MM.1S (cell line): ENCODE measurements around the gene TP63.

Experiments
- DNase-seq: peaks from one replicate; pipeline ENCODE4 v3.0.0-alpha.2; 2015
- H2AFZ ChIP-seq: fragments of 300-600 bp; sonication (generic); 2 replicates; pipeline ENCODE4 v1.6.0; 2016; ENCODE audit warnings: antibody characterized with exemption, low read length
- H3F3A ChIP-seq: fragments of 300-600 bp; sonication (generic); 2 replicates; pipeline ENCODE4 v1.6.1; 2016; ENCODE audit warnings: mild to moderate bottlenecking, antibody characterized with exemption, low read length, moderate library complexity, mixed read lengths; ENCODE audit not compliant: insufficient read depth
- H3K27ac ChIP-seq: fragments of 300-600 bp; sonication (generic); 2 replicates; pipeline ENCODE4 v1.5.1; 2016; ENCODE audit warnings: mild to moderate bottlenecking, low read length
- H3K27me3 ChIP-seq: fragments of 300-600 bp; sonication (generic); replicated peaks from 2 replicates; pipeline ENCODE4 v1.6.0; 2016; ENCODE audit warnings: low read length; ENCODE audit not compliant: insufficient read depth
- H3K36me3 ChIP-seq: fragments of 300-600 bp; sonication (generic); replicated peaks from 2 replicates; pipeline ENCODE4 v1.6.1; 2016; ENCODE audit warnings: mild to moderate bottlenecking, low read length, mixed read lengths; ENCODE audit not compliant: insufficient read depth
- H3K4me1 ChIP-seq: fragments of 300-600 bp; sonication (generic); 2 replicates; pipeline ENCODE4 v1.6.1; 2016; ENCODE audit warnings: low read length, mixed read lengths
- H3K4me2 ChIP-seq: fragments of 300-600 bp; sonication (generic); 2 replicates; pipeline ENCODE4 v1.6.0; 2016; ENCODE audit warnings: low read depth, low read length
- H3K4me3 ChIP-seq: fragments of 300-600 bp; sonication (generic); 2 replicates; pipeline ENCODE4 v1.5.1; 2016; ENCODE audit warnings: low read length, mixed read lengths
- H3K79me2 ChIP-seq: fragments of 300-600 bp; sonication (generic); 2 replicates; pipeline ENCODE4 v1.6.1; 2016; ENCODE audit warnings: mixed run types, low read length, mixed read lengths
- H3K9ac ChIP-seq: fragments of 300-600 bp; sonication (generic); 2 replicates; pipeline ENCODE4 v1.6.1; 2016; ENCODE audit warnings: low read length, mixed read lengths
- H3K9me2 ChIP-seq: fragments of 300-600 bp; sonication (generic); replicated peaks from 2 replicates; pipeline ENCODE4 v1.6.1; 2016; ENCODE audit warnings: mild to moderate bottlenecking, low read length, mixed read lengths; ENCODE audit not compliant: insufficient read depth
- H3K9me3 ChIP-seq: fragments of 300-600 bp; sonication (generic); replicated peaks from 2 replicates; pipeline ENCODE4 v1.6.1; 2016; ENCODE audit warnings: mild to moderate bottlenecking, low read length, mixed read lengths; ENCODE audit not compliant: insufficient read depth
- H4K20me1 ChIP-seq: fragments of 300-600 bp; sonication (generic); 2 replicates; pipeline ENCODE4 v1.6.1; 2016; ENCODE audit warnings: mild to moderate bottlenecking, low read length, moderate library complexity, mixed read lengths; ENCODE audit not compliant: insufficient read depth
- CTCF ChIP-seq: fragments of 300-600 bp; sonication (generic); IDR thresholded peaks from 2 replicates; pipeline ENCODE4 v1.5.1; 2016; ENCODE audit warnings: antibody characterized with exemption, low read length, mixed read lengths
- EZH2 ChIP-seq: fragments of 300-600 bp; sonication (generic); optimal IDR thresholded peaks from 2 replicates; pipeline ENCODE3; 2017; ENCODE audit warnings: low read depth, mild to moderate bottlenecking, antibody characterized with exemption, low read length, mixed read lengths
- EZH2phosphoT487 ChIP-seq: fragments of 300-600 bp; sonication (generic); IDR thresholded peaks from 2 replicates; pipeline ENCODE4 v1.6.1; 2018; ENCODE audit warnings: antibody characterized with exemption, low read length

Gene TP63

GRCh38 chr3:189588475-189589178 lies 42.6 kb upstream of the TP63 start:
- no peaks in the 10 kb centered on the region for H3K36me3 ChIP-seq
- no peak for TF ChIP-seq EZH2
- no peak for TF ChIP-seq EZH2phosphoT487
- TF ChIP-seq CTCF: no peak
- H3F3A ChIP-seq: no peaks in the 10 kb centered on the region
- no peak overlapping the region for H3K27ac ChIP-seq
- no peak overlapping the region for H3K9ac ChIP-seq
- H4K20me1 ChIP-seq: no peaks in the 10 kb centered on the region
- no peak overlapping the region for H3K4me3 ChIP-seq
- no peaks in the 10 kb centered on the region for H3K9me2 ChIP-seq
- no peak for DNase-seq
- no peak overlapping the region for H2AFZ ChIP-seq
- H3K4me1 ChIP-seq: no peaks in the 10 kb centered on the region
- no peaks in the 10 kb centered on the region for H3K27me3 ChIP-seq
- H3K4me2 ChIP-seq: no peak overlapping the region
- H3K9me3 ChIP-seq: no peaks in the 10 kb centered on the region
- H3K79me2 ChIP-seq: no peaks in the 10 kb centered on the region

GRCh38 chr3:189589179-189589569 lies 42.0 kb upstream of the TP63 start:
- Histone ChIP-seq H2AFZ (no peak overlapping the region), H3K9me3 (no peaks in the 10 kb centered on the region), H3K4me1 (no peaks in the 10 kb centered on the region), H4K20me1 (no peaks in the 10 kb centered on the region), H3K27me3 (no peaks in the 10 kb centered on the region), H3K27ac (no peak overlapping the region), H3K9ac (no peak overlapping the region), H3K9me2 (no peaks in the 10 kb centered on the region), H3K36me3 (no peaks in the 10 kb centered on the region), H3F3A (no peaks in the 10 kb centered on the region), H3K4me2 (no peak overlapping the region), H3K4me3 (no peak overlapping the region), H3K79me2 (no peaks in the 10 kb centered on the region)
- TF ChIP-seq EZH2phosphoT487 (no peak), CTCF (no peak), EZH2 (no peak)
- DNase-seq: no peak

GRCh38 chr3:189590223-189590622 lies 41.0 kb upstream of the TP63 start:
- Histone ChIP-seq H3K9me2 (no peaks in the 10 kb centered on the region), H3K27me3 (no peaks in the 10 kb centered on the region), H3K79me2 (no peaks in the 10 kb centered on the region), H3K9ac (no peak overlapping the region), H4K20me1 (no peaks in the 10 kb centered on the region), H3F3A (no peaks in the 10 kb centered on the region), H3K36me3 (no peaks in the 10 kb centered on the region), H3K4me2 (no peak overlapping the region), H3K9me3 (no peaks in the 10 kb centered on the region), H3K4me3 (no peak overlapping the region), H3K4me1 (no peaks in the 10 kb centered on the region), H3K27ac (no peak overlapping the region), H2AFZ (no peak overlapping the region)
- TF ChIP-seq EZH2phosphoT487: no peak
- no peak for TF ChIP-seq EZH2
- TF ChIP-seq CTCF: no peak
- no peak for DNase-seq
